GM15510 (cell line): ENCODE data around the gene GNA12.

Experiments
- POLR2A ChIP-seq: IDR thresholded peaks from 3 replicates; pipeline ENCODE4 v1.6.1; 2011; ENCODE audit warnings: borderline replicate concordance; ENCODE audit not compliant: insufficient read length; ENCODE audit errors: extremely low read depth

Gene GNA12

DNA sequence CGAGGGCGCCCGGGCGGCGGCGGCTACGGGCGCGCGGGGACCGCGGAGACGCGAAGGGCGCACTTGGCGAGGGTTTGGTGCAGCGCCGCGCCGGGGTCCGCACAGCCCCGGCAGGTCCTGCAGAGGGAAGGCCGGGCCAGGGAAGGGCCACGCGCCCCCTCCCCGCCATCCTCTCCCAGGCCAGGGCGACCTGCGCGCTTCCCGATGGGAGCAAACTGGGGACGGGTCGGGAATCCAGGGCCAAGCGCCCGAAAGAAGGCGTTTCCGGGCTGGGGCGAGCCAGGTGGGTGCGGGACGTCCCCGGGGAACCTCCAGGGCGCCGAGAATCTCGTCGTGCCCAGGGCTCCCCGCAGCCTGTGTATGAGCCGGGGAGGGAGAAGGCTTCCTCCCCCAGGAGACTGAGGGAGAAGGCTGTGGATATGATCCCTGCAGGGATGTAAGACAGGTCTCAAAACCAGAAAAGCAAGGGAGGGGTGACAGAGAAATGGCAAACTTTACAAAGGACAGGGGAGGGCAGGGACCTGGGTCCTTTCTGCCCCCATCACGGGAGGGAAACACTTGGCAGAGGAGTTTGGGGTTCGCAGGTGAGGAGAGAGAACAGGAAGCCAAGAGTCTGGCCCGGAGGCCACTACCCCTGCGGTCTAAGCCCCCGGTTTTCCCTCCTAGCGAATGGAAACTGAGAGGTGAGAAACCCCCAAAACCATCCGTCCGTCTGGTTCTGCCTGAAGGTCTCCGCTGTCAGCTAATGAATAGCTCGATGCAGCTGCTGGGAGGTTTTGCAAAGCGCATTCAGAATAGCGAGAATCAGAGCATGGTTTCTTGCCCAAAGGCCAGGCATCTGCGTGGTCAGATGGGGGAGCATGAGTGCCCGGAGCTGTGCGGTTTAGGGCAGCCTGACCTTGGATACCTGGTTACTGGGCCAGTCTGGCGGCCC lies 155.4 kb downstream of the GNA12 start:
- TF ChIP-seq POLR2A: no peak

DNA sequence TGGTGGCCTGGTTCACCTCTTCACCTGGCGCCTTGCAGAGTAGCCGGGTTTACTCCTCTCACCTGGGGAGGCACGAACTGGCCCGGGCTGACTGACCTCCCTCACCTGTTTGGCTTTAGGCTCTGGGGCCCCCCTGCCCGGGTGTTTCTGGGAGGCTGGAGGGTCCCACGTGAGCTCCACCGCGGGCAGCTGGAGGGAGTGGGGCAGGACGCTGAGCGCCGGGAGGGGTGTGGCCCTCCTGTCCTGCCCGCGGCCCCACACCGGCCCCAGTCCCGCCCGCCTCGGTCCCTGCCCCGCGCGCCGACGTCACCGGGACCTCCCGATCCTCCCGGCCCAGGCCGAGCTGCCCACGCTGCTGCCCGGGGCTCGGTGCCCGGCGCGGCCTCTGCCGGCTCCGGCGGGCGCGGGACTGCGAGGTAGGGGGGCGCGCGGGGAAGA lies 156.2 kb downstream of the GNA12 start, which contains the start of gene AMZ1:
Gene AMZ1 (plus strand): TSS at position 322 of the 438 bp plus-strand sequence. CDS start 12,250 bp downstream, outside the sequence.
- no peak for TF ChIP-seq POLR2A

DNA sequence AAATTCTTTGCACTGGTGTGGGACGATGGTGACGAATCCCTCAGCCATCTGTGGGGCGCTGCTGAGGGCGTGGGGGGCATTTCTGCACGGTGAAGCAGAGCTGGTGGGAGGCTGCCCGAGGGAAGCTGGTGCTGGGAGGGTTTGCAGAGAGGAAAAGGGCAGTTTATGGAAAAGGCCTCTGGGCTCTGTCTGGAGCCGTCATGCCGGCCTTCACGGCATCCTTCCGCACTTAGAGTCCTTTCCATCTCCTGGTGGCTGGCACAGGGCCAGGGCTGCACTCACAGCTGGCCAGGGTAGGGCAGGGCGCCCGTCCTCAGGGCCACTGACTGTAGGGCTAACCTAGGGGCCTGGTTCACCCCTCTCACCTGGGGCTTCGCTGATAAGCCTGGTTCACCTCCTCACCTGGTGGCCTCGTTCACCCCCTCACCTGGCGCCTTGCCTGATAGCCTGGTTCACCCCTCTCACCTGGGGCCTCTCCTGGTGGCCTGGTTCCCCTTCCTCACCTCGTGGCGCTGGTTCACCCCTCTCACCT lies 156.7 kb downstream of the GNA12 start:
- no peak for TF ChIP-seq POLR2A

DNA sequence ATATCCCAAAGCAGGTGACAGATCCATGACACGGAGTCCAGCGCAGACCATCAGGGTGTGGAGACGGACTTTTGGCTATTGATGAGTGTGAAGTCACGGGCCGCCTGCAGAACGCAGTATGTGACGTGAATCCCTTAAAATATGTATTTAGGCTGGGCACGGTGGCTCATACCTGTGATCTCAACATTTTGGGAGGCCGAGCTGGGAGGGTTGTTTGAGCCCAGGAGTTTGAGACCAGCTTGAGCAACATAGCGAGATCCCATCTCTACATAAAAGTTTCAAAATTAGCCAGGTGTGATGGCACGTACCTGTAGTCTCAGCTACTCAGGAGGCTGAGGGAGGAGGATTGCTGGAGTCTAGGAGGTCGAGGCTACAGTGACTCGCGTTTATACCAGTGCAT lies 158.0 kb downstream of the GNA12 start:
- no peak for TF ChIP-seq POLR2A

DNA sequence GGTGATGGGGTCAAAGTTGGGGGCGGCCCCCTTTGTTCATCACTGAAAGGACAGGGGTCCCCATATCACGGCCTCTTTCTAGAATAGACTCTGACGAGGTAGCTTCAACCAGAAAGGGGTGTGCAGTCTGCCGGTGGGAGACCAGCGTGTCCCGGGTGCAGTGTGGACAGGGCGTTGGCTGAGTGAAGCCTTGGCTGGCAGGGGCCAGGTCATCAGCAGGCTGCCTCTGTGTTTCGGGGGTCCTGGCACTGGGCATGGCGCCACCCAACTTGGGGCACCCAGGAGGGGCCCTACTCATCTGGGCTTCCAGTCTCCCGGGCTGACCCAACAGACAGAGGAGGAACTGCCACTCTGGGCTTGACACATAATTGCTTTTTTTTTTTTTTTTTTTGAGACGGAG lies 159.6 kb downstream of the GNA12 start:
- TF ChIP-seq POLR2A: no peak

DNA sequence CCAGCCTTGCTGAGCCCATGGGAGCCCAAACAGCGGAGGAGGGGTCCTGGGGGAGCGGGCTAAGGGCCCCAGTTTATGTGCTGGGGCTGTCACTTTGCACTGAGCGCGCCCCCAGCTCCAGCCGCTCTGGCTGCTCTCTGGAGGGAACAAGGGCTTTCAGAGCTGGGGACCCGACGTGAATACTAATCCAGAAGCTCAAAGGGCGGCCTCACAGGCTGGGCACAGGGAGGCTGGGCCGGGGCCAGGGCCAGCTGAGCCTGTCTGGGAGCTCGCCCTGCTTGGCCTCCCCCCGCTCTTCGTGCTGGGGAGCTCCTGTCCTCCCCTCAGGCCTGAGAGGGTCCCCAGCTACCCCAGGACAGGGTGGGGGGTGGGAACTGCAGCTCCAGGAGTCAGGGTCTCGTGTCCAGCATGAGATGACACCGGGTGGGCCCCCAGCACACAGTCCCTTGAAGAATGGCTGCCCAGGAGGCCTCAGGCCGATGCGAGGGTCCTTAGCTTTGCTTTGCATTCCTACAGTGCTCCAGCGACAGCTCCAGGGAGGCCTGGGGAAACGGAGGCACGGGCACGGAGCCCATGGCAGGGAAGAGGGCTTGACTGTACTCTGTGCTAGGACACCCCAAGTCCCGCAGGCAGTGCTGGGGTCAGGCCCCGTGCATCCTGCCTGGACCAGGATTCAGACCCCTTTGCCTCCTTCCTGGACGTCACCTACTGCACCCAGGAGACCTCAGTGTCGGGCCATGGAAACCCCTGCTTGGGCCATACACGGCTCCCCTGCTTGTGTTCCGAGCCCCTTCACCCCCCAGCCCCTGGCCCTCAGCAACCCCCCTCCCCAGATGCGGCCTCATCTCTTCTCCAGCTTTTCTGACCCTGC lies 161.9 kb downstream of the GNA12 start:
- no peak for TF ChIP-seq POLR2A

DNA sequence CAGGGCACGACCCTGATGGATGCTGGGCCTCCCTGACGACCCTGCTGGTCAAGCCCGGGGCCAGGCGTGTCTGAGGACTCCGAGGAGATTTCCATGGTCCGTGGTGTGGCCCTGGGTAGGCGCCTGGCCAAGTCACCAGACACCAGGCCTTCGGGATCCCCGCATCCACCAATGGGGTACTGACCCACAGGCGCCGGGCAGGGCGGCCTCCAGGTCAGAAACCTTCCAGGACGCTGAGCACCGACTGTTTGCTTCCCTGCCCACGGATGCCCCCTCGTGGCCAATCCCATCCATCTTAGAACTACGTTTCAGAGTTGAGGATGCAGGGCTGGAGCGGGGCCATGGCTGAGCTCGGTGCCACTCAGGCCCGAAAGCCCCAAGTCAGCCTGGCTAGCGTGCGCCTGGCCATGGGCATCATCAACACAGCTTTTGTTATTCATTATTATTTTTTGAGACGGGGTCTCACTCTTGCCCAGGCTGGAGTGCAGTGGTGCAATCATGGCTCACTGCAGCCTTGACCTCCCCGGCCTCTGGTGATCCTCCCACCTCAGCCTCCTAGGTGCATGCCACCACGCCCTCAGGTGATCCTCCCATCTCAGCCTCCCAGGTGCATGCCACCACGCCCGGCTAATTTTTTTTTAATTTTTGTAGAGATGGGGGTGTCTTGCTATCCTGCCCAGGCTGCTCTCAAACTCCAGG lies 163.2 kb downstream of the GNA12 start:
- no peak for TF ChIP-seq POLR2A

DNA sequence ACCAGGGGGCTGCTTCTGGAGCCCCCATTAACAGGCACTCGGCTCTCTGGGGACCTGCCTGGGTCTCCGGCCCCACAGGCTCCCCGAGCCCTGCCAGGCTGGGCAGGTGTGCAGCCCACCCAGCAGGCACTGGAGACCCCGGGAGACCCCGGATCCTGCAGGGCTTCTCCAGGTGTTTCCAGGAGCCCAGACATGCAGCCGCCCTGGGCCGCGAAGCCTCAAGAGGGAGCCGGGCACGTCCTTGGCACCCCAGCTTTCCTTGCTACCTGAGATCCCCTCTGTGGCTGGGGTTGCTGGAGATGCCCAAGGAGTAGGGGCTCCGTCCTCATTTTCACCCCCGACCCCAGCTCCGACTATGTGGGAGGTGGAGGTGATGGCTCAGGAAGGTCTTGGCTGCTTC lies 163.9 kb downstream of the GNA12 start:
- TF ChIP-seq POLR2A: no peak
